ENCODE measurements around the gene ZNRF1. TPM values are rescaled to one million over a fixed set of nuclear protein-coding genes. Genes with fewer than 3 reads are reported as not detected.
"Not testable (repeated sequence)": the region's sequence is repeated elsewhere in the genome, so short reads cannot be mapped to it uniquely, and the experiment has no call there.

Gene ZNRF1
- polyA plus RNA-seq, 4 donors: 5.8 to 10.1 (median 8.0) TPM

- H3K27ac ChIP-seq (ENCODE audit: low read depth in 1 of 3, low read length in 2 of 3): peak overlapping the region in 1 of 3 donors; percentile 51
- H3K4me3 ChIP-seq (ENCODE audit: low read depth in 1 of 3, low read length in 3 of 3): no peak overlapping the region
- peaks cover 0 to 6% (median 6%) of the 10 kb centered on the region in 3 donors for H3K4me1 ChIP-seq (ENCODE audit: control insufficient read depth in 3 of 3, insufficient read depth in 2 of 3, low read depth in 1 of 3, low read length in 2 of 3)
- H3K27me3 ChIP-seq (ENCODE audit: control insufficient read depth in 3 of 3, insufficient read depth in 3 of 3, low read length in 3 of 3): no peaks in the 10 kb centered on the region
- 83 to 91% (median 87%) methylated on average over 10 of the region's 10 CpGs for WGBS, 3 donors
- DNase-seq (no peak), FAIRE-seq (no peak)
- H3K36me3 ChIP-seq (ENCODE audit: control insufficient read depth in 3 of 3, insufficient read depth in 2 of 3, low read depth in 1 of 3, low read length in 3 of 3): no peaks in the 10 kb centered on the region
- no peaks in the 10 kb centered on the region for H3K9me3 ChIP-seq (ENCODE audit: control insufficient read depth in 2 of 2, insufficient read depth in 1 of 2, low read depth in 1 of 2, low read length in 1 of 2)
Measured at GRCh38 chr16:75086688-75087374, 88.0 kb downstream of the ZNRF1 start.

DNA sequence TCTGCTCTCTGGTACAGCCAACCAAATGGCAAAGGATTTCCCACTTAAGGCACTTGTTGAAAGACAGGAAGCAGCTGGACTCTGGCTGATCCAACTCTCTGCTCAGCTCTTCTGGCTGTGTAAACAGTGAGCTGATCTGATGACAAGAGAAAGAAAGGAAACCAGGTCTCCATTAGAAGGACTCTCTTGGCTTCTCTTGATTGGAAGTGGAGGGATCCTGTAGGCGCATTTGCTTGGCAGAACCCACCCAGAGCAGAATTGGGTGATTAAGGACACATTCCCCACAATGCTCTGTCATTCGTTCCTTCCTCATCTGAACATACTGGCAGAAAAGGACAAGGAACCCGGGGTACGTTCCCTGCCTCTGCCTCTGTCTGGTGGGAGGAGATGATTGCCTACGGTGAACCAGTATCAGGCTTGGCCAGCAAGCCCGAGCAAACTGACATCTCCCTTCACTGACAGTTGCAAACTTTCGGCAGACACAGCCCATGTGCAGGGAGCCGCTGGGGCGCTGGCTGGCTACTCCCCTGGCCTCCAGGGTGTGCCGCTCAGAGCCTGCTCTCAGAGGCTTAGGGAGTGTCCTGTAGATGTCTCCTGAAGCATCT is 88.7 kb downstream of the ZNRF1 start:
- no peaks in the 10 kb centered on the region for H3K27me3 ChIP-seq (ENCODE audit: control insufficient read depth in 3 of 3, insufficient read depth in 3 of 3, low read length in 3 of 3)
- H3K4me3 ChIP-seq (ENCODE audit: low read depth in 1 of 3, low read length in 3 of 3): no peak overlapping the region
- no peaks in the 10 kb centered on the region for H3K36me3 ChIP-seq (ENCODE audit: control insufficient read depth in 3 of 3, insufficient read depth in 2 of 3, low read depth in 1 of 3, low read length in 3 of 3)
- H3K27ac ChIP-seq (ENCODE audit: low read depth in 1 of 3, low read length in 2 of 3): peak overlapping the region in 1 of 3 donors; percentile 51
- peaks cover under 1 to 6% (median 6%) of the 10 kb centered on the region in 3 donors for H3K4me1 ChIP-seq (ENCODE audit: control insufficient read depth in 3 of 3, insufficient read depth in 2 of 3, low read depth in 1 of 3, low read length in 2 of 3)
- H3K9me3 ChIP-seq (ENCODE audit: control insufficient read depth in 2 of 2, insufficient read depth in 1 of 2, low read depth in 1 of 2, low read length in 1 of 2): no peaks in the 10 kb centered on the region
- DNase-seq: peak; percentile 35 to 38
- WGBS, 3 donors: 47 to 66% (median 64%) methylated on average over 10 of the region's 10 CpGs
- no peak for FAIRE-seq

DNA sequence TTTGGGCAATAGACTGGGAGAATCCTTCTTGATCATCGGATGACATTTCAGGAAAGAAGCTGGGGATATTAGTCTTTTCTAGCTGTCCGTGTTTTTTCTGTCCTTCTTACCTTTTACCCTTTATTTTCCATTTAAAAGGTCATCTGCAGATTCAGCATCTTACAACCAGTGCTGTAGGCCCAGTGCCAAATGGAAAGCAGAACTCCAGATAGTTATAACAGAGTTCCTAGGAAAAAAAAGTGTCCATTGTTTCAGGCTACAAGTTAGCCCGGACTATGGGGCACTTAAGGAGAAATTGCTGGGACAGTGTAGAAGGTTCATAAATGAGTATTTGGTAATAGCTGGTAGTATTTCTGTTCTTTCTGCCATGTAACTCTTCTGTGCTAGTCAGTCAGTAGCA is 89.4 kb downstream of the ZNRF1 start:
- DNase-seq (no peak), FAIRE-seq (no peak)
- no peaks in the 10 kb centered on the region for H3K9me3 ChIP-seq (ENCODE audit: control insufficient read depth in 2 of 2, insufficient read depth in 1 of 2, low read depth in 1 of 2, low read length in 1 of 2)
- no peak overlapping the region for H3K4me3 ChIP-seq (ENCODE audit: low read depth in 1 of 3, low read length in 3 of 3)
- H3K4me1 ChIP-seq (ENCODE audit: control insufficient read depth in 3 of 3, insufficient read depth in 2 of 3, low read depth in 1 of 3, low read length in 2 of 3): peaks cover 3 to 7% (median 6%) of the 10 kb centered on the region in 3 donors
- H3K36me3 ChIP-seq (ENCODE audit: control insufficient read depth in 3 of 3, insufficient read depth in 2 of 3, low read depth in 1 of 3, low read length in 3 of 3): no peaks in the 10 kb centered on the region
- 62 to 68% (median 63%) methylated on average over 3 of the region's 3 CpGs for WGBS, 3 donors
- H3K27ac ChIP-seq (ENCODE audit: low read depth in 1 of 3, low read length in 2 of 3): no peak overlapping the region
- H3K27me3 ChIP-seq (ENCODE audit: control insufficient read depth in 3 of 3, insufficient read depth in 3 of 3, low read length in 3 of 3): no peaks in the 10 kb centered on the region

DNA sequence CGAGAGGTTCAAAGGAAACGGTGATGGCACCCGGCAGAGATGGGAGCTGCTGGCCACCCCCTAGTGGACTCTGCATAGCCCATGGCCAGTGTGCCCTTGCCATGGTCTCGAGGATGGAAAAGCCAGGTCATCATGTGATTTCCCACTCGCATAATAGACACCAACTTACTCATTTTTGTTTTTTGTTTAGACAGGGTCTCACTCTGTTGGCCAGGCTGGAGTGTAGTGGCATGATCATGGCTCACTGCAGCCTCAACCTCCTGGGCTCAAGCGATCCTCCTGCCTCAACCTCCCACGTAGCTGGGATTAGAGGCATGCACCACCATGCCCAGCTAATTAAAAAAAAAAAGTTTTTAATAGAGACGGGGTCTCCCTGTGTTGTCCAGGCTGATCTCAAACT is 90.1 kb downstream of the ZNRF1 start:
- peaks cover 0 to 5% (median 0%) of the 10 kb centered on the region in 3 donors for H3K36me3 ChIP-seq (ENCODE audit: control insufficient read depth in 3 of 3, insufficient read depth in 2 of 3, low read depth in 1 of 3, low read length in 3 of 3)
- no peaks in the 10 kb centered on the region for H3K9me3 ChIP-seq (ENCODE audit: control insufficient read depth in 2 of 2, insufficient read depth in 1 of 2, low read depth in 1 of 2, low read length in 1 of 2)
- no peak overlapping the region for H3K27ac ChIP-seq (ENCODE audit: low read depth in 1 of 3, low read length in 2 of 3)
- 84 to 85% (median 85%) methylated on average over 8 of the region's 8 CpGs for WGBS, 3 donors
- DNase-seq (no peak), FAIRE-seq (no peak)
- no peak overlapping the region for H3K4me3 ChIP-seq (ENCODE audit: low read depth in 1 of 3, low read length in 3 of 3)
- peaks cover 6 to 14% (median 7%) of the 10 kb centered on the region in 3 donors for H3K4me1 ChIP-seq (ENCODE audit: control insufficient read depth in 3 of 3, insufficient read depth in 2 of 3, low read depth in 1 of 3, low read length in 2 of 3)
- H3K27me3 ChIP-seq (ENCODE audit: control insufficient read depth in 3 of 3, insufficient read depth in 3 of 3, low read length in 3 of 3): no peaks in the 10 kb centered on the region

DNA sequence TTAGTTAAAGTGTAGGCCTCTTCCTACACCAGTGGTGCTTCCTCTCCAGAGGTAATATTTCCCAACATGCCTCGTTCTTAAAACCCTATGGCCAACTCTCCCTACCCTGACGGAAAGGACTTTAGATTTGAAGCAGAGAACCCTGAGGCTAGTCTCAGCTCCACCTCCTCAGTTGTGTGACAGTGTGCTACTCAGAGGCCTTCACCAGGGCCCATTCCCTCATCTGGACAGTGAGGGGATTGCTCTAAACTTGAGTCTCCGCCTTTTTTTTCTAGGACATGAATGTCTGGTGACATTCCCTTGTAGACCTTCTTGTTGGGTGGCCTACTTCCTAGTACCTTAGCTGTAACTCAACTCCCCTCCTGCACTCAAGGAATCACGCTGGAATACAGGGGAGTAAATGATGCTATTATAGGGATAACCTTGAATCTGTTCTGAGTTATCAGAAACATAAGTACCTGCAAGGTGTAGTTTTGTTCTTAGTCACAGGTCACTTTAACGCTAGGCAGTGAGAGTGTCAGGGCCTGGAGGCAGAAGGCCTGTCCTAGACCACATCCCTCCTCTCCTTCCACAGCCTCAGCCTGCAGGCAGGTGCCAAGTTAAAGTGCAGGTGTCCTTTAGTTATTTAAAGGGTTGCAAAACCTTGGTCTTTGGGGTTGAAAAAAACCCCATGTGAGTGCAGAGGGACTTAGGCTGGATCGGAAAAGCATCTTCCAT is 90.8 kb downstream of the ZNRF1 start:
- no peaks in the 10 kb centered on the region for H3K9me3 ChIP-seq (ENCODE audit: control insufficient read depth in 2 of 2, insufficient read depth in 1 of 2, low read depth in 1 of 2, low read length in 1 of 2)
- H3K4me3 ChIP-seq (ENCODE audit: low read depth in 1 of 3, low read length in 3 of 3): no peak overlapping the region
- FAIRE-seq: no peak
- no peak overlapping the region for H3K27ac ChIP-seq (ENCODE audit: low read depth in 1 of 3, low read length in 2 of 3)
- 74 to 76% (median 75%) methylated on average over 6 of the region's 6 CpGs for WGBS, 3 donors
- peaks cover 0 to 10% (median 3%) of the 10 kb centered on the region in 3 donors for H3K36me3 ChIP-seq (ENCODE audit: control insufficient read depth in 3 of 3, insufficient read depth in 2 of 3, low read depth in 1 of 3, low read length in 3 of 3)
- no peak for DNase-seq
- peaks cover 6 to 14% (median 7%) of the 10 kb centered on the region in 3 donors for H3K4me1 ChIP-seq (ENCODE audit: control insufficient read depth in 3 of 3, insufficient read depth in 2 of 3, low read depth in 1 of 3, low read length in 2 of 3)
- no peaks in the 10 kb centered on the region for H3K27me3 ChIP-seq (ENCODE audit: control insufficient read depth in 3 of 3, insufficient read depth in 3 of 3, low read length in 3 of 3)

GRCh38 chr16:75090899-75091298 is 92.1 kb downstream of the ZNRF1 start:
- H3K27ac ChIP-seq (ENCODE audit: low read depth in 1 of 3, low read length in 2 of 3); H3K27me3 ChIP-seq (ENCODE audit: control insufficient read depth in 3 of 3, insufficient read depth in 3 of 3, low read length in 3 of 3); FAIRE-seq; H3K4me3 ChIP-seq (ENCODE audit: low read depth in 1 of 3, low read length in 3 of 3); H3K9me3 ChIP-seq (ENCODE audit: control insufficient read depth in 2 of 2, insufficient read depth in 1 of 2, low read depth in 1 of 2, low read length in 1 of 2): not testable (repeated sequence)
- DNase-seq: peak in 1 of 2 donors; percentile 74
- Histone ChIP-seq H3K36me3 (ENCODE audit: control insufficient read depth in 3 of 3, insufficient read depth in 2 of 3, low read depth in 1 of 3, low read length in 3 of 3) (peaks cover 0 to 23% (median 3%) of the 10 kb centered on the region in 3 donors), H3K4me1 (ENCODE audit: control insufficient read depth in 3 of 3, insufficient read depth in 2 of 3, low read depth in 1 of 3, low read length in 2 of 3) (peaks cover 6 to 14% (median 7%) of the 10 kb centered on the region in 3 donors)
- WGBS, 3 donors: 67 to 81% (median 75%) methylated on average over 6 of the region's 6 CpGs

DNA sequence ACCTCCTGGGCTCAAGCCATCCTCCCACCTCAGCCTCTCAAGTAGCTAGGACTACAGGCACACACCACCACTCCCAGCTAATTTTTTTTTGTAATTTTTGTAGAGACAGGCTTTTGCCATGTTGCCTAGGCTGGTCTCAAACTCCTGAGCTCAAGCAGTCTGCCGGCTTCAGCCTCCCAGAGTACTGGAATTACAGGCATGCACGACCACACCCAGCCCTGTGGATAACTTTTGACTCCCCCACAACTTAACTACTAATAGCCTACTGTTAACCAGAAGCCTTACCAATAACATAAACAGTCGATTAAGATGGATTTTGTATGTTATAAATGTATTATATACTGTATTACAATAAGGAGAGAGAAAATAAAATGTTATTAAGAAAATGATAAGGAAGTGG is 92.8 kb downstream of the ZNRF1 start:
- WGBS, 3 donors: 23 to 59% (median 39%) methylated on average over 3 of the region's 3 CpGs
- H3K4me3 ChIP-seq (ENCODE audit: low read depth in 1 of 3, low read length in 3 of 3); H3K9me3 ChIP-seq (ENCODE audit: control insufficient read depth in 2 of 2, insufficient read depth in 1 of 2, low read depth in 1 of 2, low read length in 1 of 2); H3K27ac ChIP-seq (ENCODE audit: low read depth in 1 of 3, low read length in 2 of 3); FAIRE-seq; H3K27me3 ChIP-seq (ENCODE audit: control insufficient read depth in 3 of 3, insufficient read depth in 3 of 3, low read length in 3 of 3): not testable (repeated sequence)
- peak in 1 of 2 donors; percentile 33 for DNase-seq
- Histone ChIP-seq H3K36me3 (ENCODE audit: control insufficient read depth in 3 of 3, insufficient read depth in 2 of 3, low read depth in 1 of 3, low read length in 3 of 3) (peaks cover 0 to 26% (median 3%) of the 10 kb centered on the region in 3 donors), H3K4me1 (ENCODE audit: control insufficient read depth in 3 of 3, insufficient read depth in 2 of 3, low read depth in 1 of 3, low read length in 2 of 3) (peaks cover 6 to 14% (median 7%) of the 10 kb centered on the region in 3 donors)

DNA sequence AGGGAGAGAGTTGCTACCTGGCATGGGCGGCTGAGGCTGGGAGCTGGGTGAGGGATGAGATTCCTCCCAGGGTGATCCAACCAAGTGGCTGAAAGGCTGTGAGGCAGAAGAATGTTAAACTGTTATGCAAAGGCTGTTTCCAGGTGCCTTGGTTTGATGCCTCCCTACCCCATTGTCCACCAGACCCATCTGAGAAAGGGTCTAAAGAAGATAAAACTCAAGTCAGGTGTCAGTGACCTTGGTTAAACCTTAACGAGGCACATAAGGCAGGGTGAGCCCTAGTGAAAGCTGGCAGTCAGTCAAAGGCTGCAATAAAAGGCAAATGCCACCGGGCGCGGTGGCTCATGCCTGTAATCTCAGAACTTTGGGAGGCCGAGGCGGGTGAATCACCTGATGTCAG is 94.0 kb downstream of the ZNRF1 start:
- Histone ChIP-seq H3K9me3 (ENCODE audit: control insufficient read depth in 2 of 2, insufficient read depth in 1 of 2, low read depth in 1 of 2, low read length in 1 of 2) (no peaks in the 10 kb centered on the region), H3K4me3 (ENCODE audit: low read depth in 1 of 3, low read length in 3 of 3) (no peak overlapping the region), H3K27ac (ENCODE audit: low read depth in 1 of 3, low read length in 2 of 3) (peak overlapping the region in 1 of 3 donors; percentile 54), H3K4me1 (ENCODE audit: control insufficient read depth in 3 of 3, insufficient read depth in 2 of 3, low read depth in 1 of 3, low read length in 2 of 3) (peaks cover 3 to 9% (median 7%) of the 10 kb centered on the region in 3 donors), H3K36me3 (ENCODE audit: control insufficient read depth in 3 of 3, insufficient read depth in 2 of 3, low read depth in 1 of 3, low read length in 3 of 3) (peaks cover 0 to 27% (median 3%) of the 10 kb centered on the region in 3 donors), H3K27me3 (ENCODE audit: control insufficient read depth in 3 of 3, insufficient read depth in 3 of 3, low read length in 3 of 3) (no peaks in the 10 kb centered on the region)
- WGBS, 3 donors: 14 to 55% (median 37%) methylated on average over 7 of the region's 7 CpGs
- DNase-seq: peak; percentile 51 to 88
- FAIRE-seq: no peak

All from small intestine (tissue), 7 donors.